Suprapubic skin (tissue), 4 donors: ENCODE results near the gene FIBIN. TPM values are rescaled to one million over a fixed set of nuclear protein-coding genes. Genes with fewer than 3 reads are reported as not detected.

Experiments
- DNase-seq, 2 donors: peaks; one replicate each; pipeline ENCODE4 v3.0.0-alpha.2; 2019; ENCODE audit warnings: low spot score in 2 of 2
- H3K27ac ChIP-seq: fragments of 200-600 bp; sonication (generic); one replicate; pipeline ENCODE4 v1.5.1; 2019
- H3K27me3 ChIP-seq: fragments of 200-600 bp; sonication (generic); one replicate; pipeline ENCODE4 v1.5.1; 2019
- H3K36me3 ChIP-seq: fragments of 200-600 bp; sonication (generic); one replicate; pipeline ENCODE4 v1.5.1; 2019
- H3K4me1 ChIP-seq: fragments of 200-600 bp; sonication (generic); one replicate; pipeline ENCODE4 v1.5.1; 2019
- H3K4me3 ChIP-seq: fragments of 200-600 bp; sonication (generic); one replicate; pipeline ENCODE4 v1.5.1; 2019; ENCODE audit warnings: mild to moderate bottlenecking
- H3K9me3 ChIP-seq: fragments of 200-600 bp; sonication (generic); one replicate; pipeline ENCODE4 v1.5.1; 2019
- CTCF ChIP-seq, 2 donors: fragments of 200-600 bp in 1 of 2; fragments of 450-650 bp in 1 of 2; sonication (generic) in 1 of 2; IDR thresholded peaks; one replicate each; pipeline ENCODE4 v1.5.1; 2016 to 2019; ENCODE audit warnings: antibody characterized with exemption in 2 of 2, mild to moderate bottlenecking in 1 of 2, moderate library complexity in 1 of 2
- EP300 ChIP-seq: sonication (generic); formaldehyde crosslinking; IDR thresholded peaks from one replicate; pipeline ENCODE4 v1.6.1; 2017; ENCODE audit warnings: antibody characterized with exemption
- POLR2A ChIP-seq, 2 donors: fragments of 450-650 bp; IDR thresholded peaks; one replicate each; pipeline ENCODE4 v1.6.1; 2017; ENCODE audit warnings: antibody characterized with exemption in 2 of 2, mild to moderate bottlenecking in 2 of 2, moderate library complexity in 2 of 2
- POLR2AphosphoS5 ChIP-seq, 3 donors: sonication (generic); formaldehyde crosslinking; IDR thresholded peaks; one replicate each; pipeline ENCODE4 v1.6.1; 2017; ENCODE audit warnings: antibody characterized with exemption in 3 of 3
- WGBS: methylation state at CpG from one replicate; pipeline ENCODE4 v1.1.5; 2018; 5-methylcytosine and 5-hydroxymethylcytosine counted together
- total RNA-seq, 4 donors: library from RNA; depleted of rRNA; stranded (reverse); fragments of >200 nt; gene quantifications; one replicate each; pipeline ENCODE4 v1.1.0, GENCODE V29; 2016

Gene FIBIN
- total RNA-seq, 4 donors from 2014 or later, result 4.6 to 10.1 (median 8.1) TPM

- H3K27ac ChIP-seq, result no peak overlapping the region
- H3K4me1 ChIP-seq, result peaks cover 21% of the 10 kb centered on the region
- no peak for DNase-seq
- no peaks in the 10 kb centered on the region for H3K27me3 ChIP-seq
- TF ChIP-seq CTCF (IDR thresholded peaks at IDR 0.05) (no peak), EP300 (no peak), POLR2A (IDR thresholded peaks at IDR 0.05) (no peak), POLR2AphosphoS5 (IDR thresholded peaks at IDR 0.05) (no peak)
- 83% methylated on average over 1 of the region's 2 CpGs for WGBS
- H3K4me3 ChIP-seq, result no peak overlapping the region
- no peaks in the 10 kb centered on the region for H3K36me3 ChIP-seq
- no peaks in the 10 kb centered on the region for H3K9me3 ChIP-seq
Measured at GRCh38 chr11:26949846-26950245, 44.1 kb upstream of the FIBIN start.

- 100% methylated on average over 2 of the region's 5 CpGs for WGBS
- Histone ChIP-seq H3K4me1 (peaks cover 18% of the 10 kb centered on the region), H3K4me3 (no peak overlapping the region), H3K27me3 (no peaks in the 10 kb centered on the region), H3K9me3 (no peaks in the 10 kb centered on the region), H3K36me3 (no peaks in the 10 kb centered on the region), H3K27ac (no peak overlapping the region)
- no peak for DNase-seq
- TF ChIP-seq CTCF (IDR thresholded peaks at IDR 0.05), result no peak
- TF ChIP-seq POLR2A (IDR thresholded peaks at IDR 0.05), result no peak
- TF ChIP-seq POLR2AphosphoS5 (IDR thresholded peaks at IDR 0.05), result no peak
- TF ChIP-seq EP300, result no peak
Measured at GRCh38 chr11:26950260-26950719, 43.6 kb upstream of the FIBIN start.

GRCh38 chr11:26951809-26952515 is 42.0 kb upstream of the FIBIN start:
- no peaks in the 10 kb centered on the region for H3K27me3 ChIP-seq
- no peak overlapping the region for H3K4me3 ChIP-seq
- no peaks in the 10 kb centered on the region for H3K36me3 ChIP-seq
- DNase-seq, result no peak
- no peak for TF ChIP-seq EP300
- no peak for TF ChIP-seq POLR2A (IDR thresholded peaks at IDR 0.05)
- TF ChIP-seq CTCF (IDR thresholded peaks at IDR 0.05), result no peak
- no peaks in the 10 kb centered on the region for H3K9me3 ChIP-seq
- peaks cover 18% of the 10 kb centered on the region for H3K4me1 ChIP-seq
- H3K27ac ChIP-seq, result no peak overlapping the region
- 71% methylated on average over 6 of the region's 6 CpGs for WGBS

- Histone ChIP-seq H3K4me1 (peaks cover 19% of the 10 kb centered on the region), H3K27me3 (no peaks in the 10 kb centered on the region), H3K9me3 (no peaks in the 10 kb centered on the region), H3K36me3 (no peaks in the 10 kb centered on the region), H3K4me3 (no peak overlapping the region), H3K27ac (no peak overlapping the region)
- no peak for TF ChIP-seq POLR2A (IDR thresholded peaks at IDR 0.05)
- TF ChIP-seq CTCF (IDR thresholded peaks at IDR 0.05), result no peak
- no peak for TF ChIP-seq POLR2AphosphoS5 (IDR thresholded peaks at IDR 0.05)
- TF ChIP-seq EP300, result no peak
- 74% methylated on average over 7 of the region's 7 CpGs for WGBS
- no peak for DNase-seq
Measured at GRCh38 chr11:26953770-26954392, 40.0 kb upstream of the FIBIN start.

GRCh38 chr11:26958005-26958701 is 35.8 kb upstream of the FIBIN start:
- no peak overlapping the region for H3K4me3 ChIP-seq
- H3K27ac ChIP-seq, result peak overlapping the region; percentile 11
- H3K27me3 ChIP-seq, result no peaks in the 10 kb centered on the region
- H3K36me3 ChIP-seq, result no peaks in the 10 kb centered on the region
- TF ChIP-seq EP300, result no peak
- TF ChIP-seq POLR2AphosphoS5 (IDR thresholded peaks at IDR 0.05), result no peak
- TF ChIP-seq CTCF (IDR thresholded peaks at IDR 0.05), result no peak
- TF ChIP-seq POLR2A (IDR thresholded peaks at IDR 0.05), result no peak
- no peak for DNase-seq
- peaks cover 15% of the 10 kb centered on the region for H3K4me1 ChIP-seq
- 50% methylated on average over 2 of the region's 2 CpGs for WGBS
- no peaks in the 10 kb centered on the region for H3K9me3 ChIP-seq
